GM18867 (cell line): ENCODE results near the gene NFATC2.
"Not testable (repeated sequence)": the region's sequence is repeated elsewhere in the genome, so short reads cannot be mapped to it uniquely, and the experiment has no call there.

Source experiments
- ATAC-seq: cut with Tn5 transposase; IDR thresholded peaks from one replicate; pipeline ENCODE4 v1.9.1; 2021; ENCODE audit warnings: mild to moderate bottlenecking, moderate library complexity; ENCODE audit not compliant: unreplicated experiment

Gene NFATC2

GRCh38 chr20:51569815-51570738 is 27.6 kb upstream of the NFATC2 start:
- no peak for ATAC-seq

DNA sequence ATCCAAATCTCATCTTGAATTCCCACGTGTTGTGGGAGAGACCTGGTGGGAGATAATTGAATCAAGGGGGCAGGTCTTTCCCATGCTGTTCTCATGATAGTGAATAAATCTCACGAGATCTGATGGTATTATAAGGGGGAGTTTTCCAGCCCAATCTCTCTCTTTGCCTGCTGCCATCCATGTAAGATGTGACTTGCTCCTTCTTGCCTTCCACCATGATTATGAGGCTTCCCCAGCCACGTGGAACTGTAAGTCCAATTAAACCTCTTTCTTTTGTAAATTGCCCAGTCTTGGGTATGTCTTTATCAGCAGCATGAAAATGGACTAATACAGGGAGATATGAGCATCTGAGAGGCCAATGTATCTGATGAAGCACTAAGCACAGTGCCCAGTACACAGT is 26.0 kb upstream of the NFATC2 start:
- not testable (repeated sequence) for ATAC-seq

- ATAC-seq = no peak
Measured at GRCh38 chr20:51567622-51568021, 25.1 kb upstream of the NFATC2 start.

DNA sequence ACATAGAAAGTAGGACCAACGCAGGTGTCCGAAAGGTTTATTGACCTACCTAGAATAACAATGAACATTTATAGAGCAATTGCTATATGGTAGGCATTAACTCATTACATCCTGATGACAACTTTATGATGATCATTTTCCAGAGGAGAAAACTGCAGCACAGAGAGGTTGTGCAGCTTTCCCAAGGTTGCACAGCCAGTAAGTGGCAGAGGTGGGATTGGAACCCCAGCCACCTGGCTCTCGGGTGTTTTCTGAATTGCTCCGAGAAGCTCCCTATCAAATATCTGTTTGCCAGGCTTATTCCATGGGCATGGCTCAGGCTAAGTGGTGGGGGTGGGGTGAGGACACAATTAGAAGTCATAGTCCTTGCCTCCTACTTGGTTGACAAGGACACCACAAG is 24.1 kb upstream of the NFATC2 start:
- ATAC-seq = no peak

GRCh38 chr20:51565298-51566144 is 23.0 kb upstream of the NFATC2 start:
- no peak for ATAC-seq

- no peak for ATAC-seq
Measured at GRCh38 chr20:51563486-51564332, 21.2 kb upstream of the NFATC2 start.

- no peak for ATAC-seq
Measured at GRCh38 chr20:51563174-51563485, 20.6 kb upstream of the NFATC2 start.

DNA sequence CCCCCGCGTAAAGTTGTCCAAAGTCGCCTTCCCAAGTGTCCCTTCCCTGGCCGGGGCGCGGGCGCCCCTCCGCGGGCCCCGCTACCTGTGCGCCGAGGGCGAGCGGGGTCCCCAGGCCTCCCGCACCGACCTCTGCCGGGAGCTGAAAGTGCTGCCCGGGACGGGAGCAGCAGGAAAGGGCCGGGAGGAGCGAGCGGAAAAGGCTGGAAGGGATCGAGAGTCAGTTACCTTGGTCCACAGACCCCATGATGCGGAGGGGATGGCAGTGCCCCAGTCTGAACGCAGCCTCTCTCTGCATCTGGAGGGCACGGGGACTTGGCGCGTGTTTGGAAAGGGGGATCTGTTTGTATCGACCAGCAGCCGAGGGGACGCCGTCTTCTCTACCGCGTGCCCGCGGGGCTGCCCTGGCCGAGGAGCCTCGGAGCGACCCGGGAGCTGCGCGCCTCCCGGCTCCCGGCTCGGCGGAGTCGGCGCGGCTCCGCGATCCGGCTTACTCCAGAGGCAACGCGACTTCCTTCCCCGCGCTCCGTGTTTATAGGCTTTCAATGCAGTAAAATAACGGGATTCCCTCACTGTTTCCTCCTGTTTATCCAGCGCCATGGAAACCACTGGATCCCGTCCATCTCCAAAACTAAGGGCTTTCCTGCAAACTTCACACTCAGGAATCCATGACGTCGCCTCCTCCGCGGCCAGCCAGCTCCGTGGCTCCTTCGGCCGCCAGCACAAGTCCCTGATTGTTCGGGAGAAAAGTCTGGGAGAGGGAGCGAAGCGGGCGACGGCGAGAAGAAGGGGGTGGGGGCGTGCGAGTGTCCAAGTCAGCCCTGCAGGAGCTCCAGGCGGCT is 20.0 kb upstream of the NFATC2 start:
- no peak for ATAC-seq

- no peak for ATAC-seq
Measured at GRCh38 chr20:51562027-51562331, 19.5 kb upstream of the NFATC2 start.

GRCh38 chr20:51560550-51561307 is 18.2 kb upstream of the NFATC2 start:
- no peak for ATAC-seq

DNA sequence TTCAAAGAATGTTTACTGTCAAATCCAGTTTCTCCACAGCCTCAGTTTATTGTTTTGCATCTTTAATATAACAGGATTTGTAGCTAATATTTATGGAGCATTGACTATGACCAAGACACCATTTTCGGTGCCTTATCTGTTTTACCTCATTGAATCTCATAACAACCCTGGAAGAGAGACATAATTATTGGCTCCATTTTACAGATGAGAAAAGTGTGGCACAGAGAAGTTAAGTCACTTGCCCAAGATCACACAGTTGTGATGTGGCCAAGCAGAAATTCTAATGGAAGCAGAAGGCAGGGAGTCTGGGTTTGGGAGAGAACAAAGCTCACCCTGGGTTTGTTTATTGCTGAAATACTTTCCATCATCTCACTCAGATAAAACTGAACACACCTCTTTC is 17.5 kb upstream of the NFATC2 start:
- no peak for ATAC-seq

DNA sequence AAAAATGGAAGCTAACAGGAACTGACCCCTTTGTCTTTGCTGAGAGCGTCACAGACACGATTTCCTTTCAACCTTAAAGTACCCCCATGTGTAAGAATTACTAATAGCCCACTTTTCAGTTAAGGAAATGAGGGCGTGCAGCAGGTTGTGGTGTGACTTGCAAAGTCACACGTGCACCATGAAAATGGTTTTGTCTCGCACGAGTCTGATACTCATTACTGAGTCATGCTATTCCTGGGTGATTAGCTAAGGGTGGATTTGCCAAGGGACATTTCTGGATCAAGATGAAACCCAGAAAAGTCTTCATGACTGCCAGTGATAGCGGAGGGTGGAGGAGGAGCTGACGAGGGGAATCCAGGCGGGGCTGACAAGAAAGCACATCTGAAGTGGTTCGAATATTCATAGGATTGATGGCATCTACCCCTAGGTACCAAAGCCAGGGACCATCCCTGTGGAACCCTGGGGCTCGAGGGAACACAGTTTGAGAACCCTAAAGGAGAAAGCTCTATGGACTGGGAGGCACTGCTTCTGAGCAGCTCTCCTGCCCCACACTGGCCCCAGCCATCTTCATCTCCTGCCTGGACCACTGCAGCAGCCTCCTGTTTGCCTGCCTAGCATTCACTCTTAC is 12.1 kb upstream of the NFATC2 start:
- no peak for ATAC-seq

- no peak for ATAC-seq
Measured at GRCh38 chr20:51553897-51554486, 11.5 kb upstream of the NFATC2 start.

DNA sequence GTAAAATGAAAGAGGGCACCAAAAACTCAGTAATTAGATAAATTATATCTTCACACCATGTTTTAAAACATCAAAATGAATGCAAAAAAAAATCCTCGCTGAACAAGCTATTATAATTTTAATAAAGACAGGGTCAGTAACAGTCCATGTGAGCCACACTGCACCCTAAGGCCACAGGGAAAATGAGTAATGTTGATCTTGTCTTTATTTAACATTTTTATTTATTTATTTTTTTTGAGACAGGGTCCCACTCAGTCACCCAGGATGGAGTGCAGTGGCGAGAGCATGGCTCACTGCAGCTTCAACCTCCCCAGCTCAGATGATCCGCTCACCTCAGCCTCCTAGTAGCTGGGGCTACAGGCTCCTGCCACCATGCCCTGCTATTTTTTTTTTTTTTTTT is 8.7 kb upstream of the NFATC2 start:
- ATAC-seq = no peak

- no peak for ATAC-seq
Measured at GRCh38 chr20:51549474-51549873, 7.0 kb upstream of the NFATC2 start.

DNA sequence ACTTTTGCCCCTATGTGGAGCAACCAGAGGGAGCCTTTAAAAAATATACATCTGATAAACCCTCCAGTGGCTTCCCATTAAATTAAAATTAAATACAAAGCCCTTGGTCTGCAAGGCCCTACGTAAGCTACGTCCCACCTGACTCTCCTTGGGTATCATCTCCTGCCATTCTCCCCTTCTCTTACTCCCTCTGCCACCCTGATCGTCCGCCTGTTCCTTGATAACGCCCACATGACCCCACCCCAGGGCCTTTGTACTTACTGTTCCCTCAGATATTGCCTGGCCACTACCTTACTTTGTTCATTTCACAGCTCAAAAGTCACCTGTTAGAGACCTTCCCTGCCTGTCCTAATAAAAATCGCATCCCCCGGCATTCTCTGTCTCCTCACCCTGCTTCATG is 5.4 kb upstream of the NFATC2 start:
- no peak for ATAC-seq

- no peak for ATAC-seq
Measured at GRCh38 chr20:51545515-51545914, 3.0 kb upstream of the NFATC2 start.

GRCh38 chr20:51543422-51543788 is 886 bp upstream of the NFATC2 start:
- ATAC-seq = no peak

- ATAC-seq = peak; percentile 45
Measured at GRCh38 chr20:51542033-51542570, 417 bp downstream of the NFATC2 start.
